SK-N-SH (cell line): ENCODE results near the gene SACM1L.

ENCODE experiments used
- ELF1 ChIP-seq: IDR thresholded peaks from 2 replicates; pipeline ENCODE4 v1.4.0; 2012
- EZH2phosphoT487 ChIP-seq: fragments of 200-600 bp; sonication (generic); IDR thresholded peaks from 2 replicates; pipeline ENCODE4 v1.6.1; 2017; ENCODE audit warnings: low read depth, mixed run types, mild to moderate bottlenecking, antibody characterized with exemption, moderate library complexity, borderline replicate concordance
- FOXJ3 ChIP-seq: sonication (generic); formaldehyde crosslinking; IDR thresholded peaks from 2 replicates; pipeline ENCODE4 v1.5.1; 2020; ENCODE audit warnings: mild to moderate bottlenecking, missing genetic modification reagents
- POLR2AphosphoS5 ChIP-seq: IDR thresholded peaks from 2 replicates; pipeline ENCODE4 v1.6.1; 2012; ENCODE audit warnings: low read depth, low read length
- RFX5 ChIP-seq: IDR thresholded peaks from 2 replicates; pipeline ENCODE4 v1.6.1; 2012; ENCODE audit warnings: mild to moderate bottlenecking, improper control_type of control experiment, low read length
- SMC3 ChIP-seq: IDR thresholded peaks from 2 replicates; pipeline ENCODE4 v1.6.1; 2012; ENCODE audit warnings: low read depth, low read length, improper control_type of control experiment
- TF ChIP-seq, protein P1 (sequence below): fragments of 150-350 bp; IDR thresholded peaks from 2 replicates; pipeline ENCODE4 v1.6.1; 2017; ENCODE audit warnings: antibody characterized with exemption, low read length, low read depth, borderline replicate concordance
- TF ChIP-seq, protein P2 (sequence below): fragments of 200-600 bp; sonication (generic); IDR thresholded peaks from 2 replicates; pipeline ENCODE4 v1.6.1; 2017; ENCODE audit warnings: antibody characterized with exemption, mild to moderate bottlenecking, moderate library complexity
- TF ChIP-seq, protein P3 (sequence below): IDR thresholded peaks from 2 replicates; pipeline ENCODE4 v1.6.1; 2012; ENCODE audit warnings: mild to moderate bottlenecking, low read depth, low read length, moderate library complexity
- TF ChIP-seq, protein P4 (sequence below): IDR thresholded peaks from 2 replicates; pipeline ENCODE4 v1.4.0; 2012; ENCODE audit warnings: low read depth, borderline replicate concordance

DNA sequence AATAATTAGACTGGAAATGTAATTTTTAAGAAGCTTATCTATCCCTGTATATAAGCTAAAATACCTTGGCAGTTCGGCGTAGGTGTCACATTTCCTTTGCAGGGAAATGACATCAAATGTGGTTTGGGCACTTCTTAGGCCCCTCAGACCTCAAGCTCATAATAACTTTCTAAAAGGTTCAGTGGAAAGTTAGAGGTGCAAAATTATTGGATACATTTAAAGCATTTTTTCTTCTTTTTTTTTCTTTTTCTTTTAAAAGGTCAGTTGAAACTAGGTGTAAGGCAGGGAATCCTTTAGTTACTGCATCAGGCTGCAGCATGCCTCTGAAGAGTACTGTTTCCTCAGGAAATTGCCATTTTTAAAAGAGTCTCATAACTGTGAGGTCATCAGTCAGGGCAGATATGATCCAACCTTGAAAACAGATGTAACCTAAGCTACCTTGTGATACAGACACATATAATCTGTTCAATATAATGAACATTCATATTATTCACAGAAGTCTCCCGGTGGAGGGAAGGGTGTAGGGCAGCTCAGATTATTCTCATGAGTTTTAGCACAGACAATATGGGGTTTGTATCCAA lies 4.8 kb downstream of the SACM1L start:
- TF ChIP-seq, protein P1, sequence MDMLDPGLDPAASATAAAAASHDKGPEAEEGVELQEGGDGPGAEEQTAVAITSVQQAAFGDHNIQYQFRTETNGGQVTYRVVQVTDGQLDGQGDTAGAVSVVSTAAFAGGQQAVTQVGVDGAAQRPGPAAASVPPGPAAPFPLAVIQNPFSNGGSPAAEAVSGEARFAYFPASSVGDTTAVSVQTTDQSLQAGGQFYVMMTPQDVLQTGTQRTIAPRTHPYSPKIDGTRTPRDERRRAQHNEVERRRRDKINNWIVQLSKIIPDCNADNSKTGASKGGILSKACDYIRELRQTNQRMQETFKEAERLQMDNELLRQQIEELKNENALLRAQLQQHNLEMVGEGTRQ: no peak
- TF ChIP-seq, protein P2, sequence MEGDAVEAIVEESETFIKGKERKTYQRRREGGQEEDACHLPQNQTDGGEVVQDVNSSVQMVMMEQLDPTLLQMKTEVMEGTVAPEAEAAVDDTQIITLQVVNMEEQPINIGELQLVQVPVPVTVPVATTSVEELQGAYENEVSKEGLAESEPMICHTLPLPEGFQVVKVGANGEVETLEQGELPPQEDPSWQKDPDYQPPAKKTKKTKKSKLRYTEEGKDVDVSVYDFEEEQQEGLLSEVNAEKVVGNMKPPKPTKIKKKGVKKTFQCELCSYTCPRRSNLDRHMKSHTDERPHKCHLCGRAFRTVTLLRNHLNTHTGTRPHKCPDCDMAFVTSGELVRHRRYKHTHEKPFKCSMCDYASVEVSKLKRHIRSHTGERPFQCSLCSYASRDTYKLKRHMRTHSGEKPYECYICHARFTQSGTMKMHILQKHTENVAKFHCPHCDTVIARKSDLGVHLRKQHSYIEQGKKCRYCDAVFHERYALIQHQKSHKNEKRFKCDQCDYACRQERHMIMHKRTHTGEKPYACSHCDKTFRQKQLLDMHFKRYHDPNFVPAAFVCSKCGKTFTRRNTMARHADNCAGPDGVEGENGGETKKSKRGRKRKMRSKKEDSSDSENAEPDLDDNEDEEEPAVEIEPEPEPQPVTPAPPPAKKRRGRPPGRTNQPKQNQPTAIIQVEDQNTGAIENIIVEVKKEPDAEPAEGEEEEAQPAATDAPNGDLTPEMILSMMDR: no peak; the same call in 1 of the 2 replicates
- TF ChIP-seq SMC3 (no peak), FOXJ3 (CRISPR knock-in tag) (no peak), EZH2phosphoT487 (no peak), POLR2AphosphoS5 (no peak), RFX5 (no peak), ELF1 (no peak)
- TF ChIP-seq, protein P3, sequence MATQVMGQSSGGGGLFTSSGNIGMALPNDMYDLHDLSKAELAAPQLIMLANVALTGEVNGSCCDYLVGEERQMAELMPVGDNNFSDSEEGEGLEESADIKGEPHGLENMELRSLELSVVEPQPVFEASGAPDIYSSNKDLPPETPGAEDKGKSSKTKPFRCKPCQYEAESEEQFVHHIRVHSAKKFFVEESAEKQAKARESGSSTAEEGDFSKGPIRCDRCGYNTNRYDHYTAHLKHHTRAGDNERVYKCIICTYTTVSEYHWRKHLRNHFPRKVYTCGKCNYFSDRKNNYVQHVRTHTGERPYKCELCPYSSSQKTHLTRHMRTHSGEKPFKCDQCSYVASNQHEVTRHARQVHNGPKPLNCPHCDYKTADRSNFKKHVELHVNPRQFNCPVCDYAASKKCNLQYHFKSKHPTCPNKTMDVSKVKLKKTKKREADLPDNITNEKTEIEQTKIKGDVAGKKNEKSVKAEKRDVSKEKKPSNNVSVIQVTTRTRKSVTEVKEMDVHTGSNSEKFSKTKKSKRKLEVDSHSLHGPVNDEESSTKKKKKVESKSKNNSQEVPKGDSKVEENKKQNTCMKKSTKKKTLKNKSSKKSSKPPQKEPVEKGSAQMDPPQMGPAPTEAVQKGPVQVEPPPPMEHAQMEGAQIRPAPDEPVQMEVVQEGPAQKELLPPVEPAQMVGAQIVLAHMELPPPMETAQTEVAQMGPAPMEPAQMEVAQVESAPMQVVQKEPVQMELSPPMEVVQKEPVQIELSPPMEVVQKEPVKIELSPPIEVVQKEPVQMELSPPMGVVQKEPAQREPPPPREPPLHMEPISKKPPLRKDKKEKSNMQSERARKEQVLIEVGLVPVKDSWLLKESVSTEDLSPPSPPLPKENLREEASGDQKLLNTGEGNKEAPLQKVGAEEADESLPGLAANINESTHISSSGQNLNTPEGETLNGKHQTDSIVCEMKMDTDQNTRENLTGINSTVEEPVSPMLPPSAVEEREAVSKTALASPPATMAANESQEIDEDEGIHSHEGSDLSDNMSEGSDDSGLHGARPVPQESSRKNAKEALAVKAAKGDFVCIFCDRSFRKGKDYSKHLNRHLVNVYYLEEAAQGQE: no peak
- TF ChIP-seq, protein P4, sequence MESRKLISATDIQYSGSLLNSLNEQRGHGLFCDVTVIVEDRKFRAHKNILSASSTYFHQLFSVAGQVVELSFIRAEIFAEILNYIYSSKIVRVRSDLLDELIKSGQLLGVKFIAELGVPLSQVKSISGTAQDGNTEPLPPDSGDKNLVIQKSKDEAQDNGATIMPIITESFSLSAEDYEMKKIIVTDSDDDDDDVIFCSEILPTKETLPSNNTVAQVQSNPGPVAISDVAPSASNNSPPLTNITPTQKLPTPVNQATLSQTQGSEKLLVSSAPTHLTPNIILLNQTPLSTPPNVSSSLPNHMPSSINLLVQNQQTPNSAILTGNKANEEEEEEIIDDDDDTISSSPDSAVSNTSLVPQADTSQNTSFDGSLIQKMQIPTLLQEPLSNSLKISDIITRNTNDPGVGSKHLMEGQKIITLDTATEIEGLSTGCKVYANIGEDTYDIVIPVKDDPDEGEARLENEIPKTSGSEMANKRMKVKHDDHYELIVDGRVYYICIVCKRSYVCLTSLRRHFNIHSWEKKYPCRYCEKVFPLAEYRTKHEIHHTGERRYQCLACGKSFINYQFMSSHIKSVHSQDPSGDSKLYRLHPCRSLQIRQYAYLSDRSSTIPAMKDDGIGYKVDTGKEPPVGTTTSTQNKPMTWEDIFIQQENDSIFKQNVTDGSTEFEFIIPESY: no peak
